Activated CD8-positive, alpha-beta memory T cell treated with anti-CD3 and anti-CD28 coated beads for 24 hours (primary cell): Measurements from ENCODE around the gene POU2F1.
"Not testable (repeated sequence)": the region's sequence is repeated elsewhere in the genome, so short reads cannot be mapped to it uniquely, and the experiment has no call there.

Experiments
- DNase-seq: peaks from one replicate; pipeline ENCODE4 v3.0.0-alpha.2; 2020

Gene POU2F1

DNA sequence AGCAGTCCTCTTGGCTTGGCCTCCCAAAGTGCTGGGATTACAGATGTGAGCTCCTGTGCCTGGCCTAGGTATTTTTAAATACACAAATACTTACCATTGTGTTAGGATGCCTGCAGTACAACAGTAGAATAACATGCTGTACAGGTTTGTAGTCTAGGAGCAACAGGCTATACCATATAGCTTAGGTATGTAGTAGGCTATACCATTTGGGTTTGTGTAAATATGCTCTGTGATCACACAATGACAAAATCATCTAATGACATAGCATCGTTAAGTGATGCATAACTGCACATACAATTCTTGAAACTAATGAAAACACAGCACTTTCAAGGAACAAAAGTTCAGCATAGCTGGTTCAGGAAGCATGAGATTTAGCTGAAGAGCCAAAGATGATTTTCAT lies 12.7 kb downstream of the POU2F1 start:
- DNase-seq = no peak

DNA sequence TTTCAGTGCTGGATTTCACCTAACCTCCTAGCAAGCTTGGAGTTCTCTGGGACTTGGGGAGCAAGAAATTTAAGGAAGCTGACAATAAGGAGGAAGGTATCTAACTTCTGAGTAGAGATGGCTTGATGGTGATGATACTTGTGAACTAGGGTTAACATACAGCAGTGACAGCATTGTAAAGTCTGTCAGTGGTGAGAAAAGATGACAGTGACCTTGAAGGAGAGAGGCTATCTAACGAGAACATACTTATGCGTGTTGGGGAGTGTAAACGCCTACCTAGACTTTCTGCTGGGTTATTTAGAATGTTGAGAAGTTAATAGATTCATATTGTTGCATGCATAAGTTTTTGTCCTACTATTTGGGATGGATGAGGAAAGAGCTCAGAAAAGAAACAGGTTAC lies 16.3 kb downstream of the POU2F1 start:
- DNase-seq = no peak

DNA sequence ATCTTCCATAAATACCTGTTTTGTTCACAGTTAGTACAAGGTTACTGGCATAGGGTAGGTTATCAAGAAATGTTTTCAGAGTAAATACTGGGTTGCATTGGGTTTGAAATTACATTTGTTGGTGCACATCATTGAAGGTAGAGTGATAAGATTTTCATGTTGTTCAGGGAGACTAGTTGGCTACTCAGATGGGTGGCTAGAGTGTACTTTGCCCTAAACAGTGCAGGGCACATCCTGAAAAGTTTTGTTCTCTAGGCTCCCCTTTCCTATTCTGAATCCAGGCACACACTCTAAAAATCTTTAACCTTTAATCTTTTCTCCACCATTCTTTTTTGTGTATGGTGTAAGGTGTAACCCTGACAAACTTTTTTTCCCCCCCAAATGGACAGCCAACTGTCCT lies 18.0 kb downstream of the POU2F1 start:
- no peak for DNase-seq

DNA sequence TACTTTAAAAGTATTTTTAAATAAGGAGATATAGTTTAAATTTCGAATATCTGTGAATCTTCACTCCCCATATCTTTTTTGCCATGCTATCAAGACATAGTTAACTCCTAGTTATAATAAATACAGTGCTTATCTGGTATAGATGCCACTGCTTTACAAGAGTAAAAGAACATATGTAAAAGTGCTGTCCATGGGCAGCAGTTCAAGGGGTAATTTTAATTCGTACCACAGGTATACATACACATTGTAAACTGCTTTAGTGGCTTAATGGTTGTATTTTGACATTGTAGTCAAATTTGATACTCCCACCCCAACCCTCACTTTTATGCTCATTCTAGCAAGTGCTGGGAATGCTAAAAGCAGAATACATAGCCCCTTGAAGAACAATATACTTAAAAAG lies 18.6 kb downstream of the POU2F1 start:
- no peak for DNase-seq

DNA sequence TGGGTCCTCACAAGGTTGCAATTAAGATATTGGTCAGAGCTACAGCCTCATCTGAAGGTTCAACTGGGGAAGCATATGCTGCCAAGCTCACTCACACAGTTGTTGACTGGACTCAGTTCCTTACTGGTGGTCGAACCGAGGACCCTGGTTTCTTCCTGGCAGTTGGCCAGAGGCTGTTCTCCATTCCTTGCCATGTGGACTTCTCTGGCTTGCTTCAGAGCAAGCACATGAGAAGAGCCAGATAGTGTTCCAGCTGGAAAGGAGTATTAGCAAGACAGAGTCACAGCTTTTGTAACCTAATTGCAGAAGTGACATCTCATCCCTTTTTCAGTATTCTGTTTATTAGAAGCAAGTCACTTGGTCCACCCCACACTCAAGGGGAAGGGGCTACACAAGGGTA lies 23.6 kb downstream of the POU2F1 start:
- DNase-seq = no peak

DNA sequence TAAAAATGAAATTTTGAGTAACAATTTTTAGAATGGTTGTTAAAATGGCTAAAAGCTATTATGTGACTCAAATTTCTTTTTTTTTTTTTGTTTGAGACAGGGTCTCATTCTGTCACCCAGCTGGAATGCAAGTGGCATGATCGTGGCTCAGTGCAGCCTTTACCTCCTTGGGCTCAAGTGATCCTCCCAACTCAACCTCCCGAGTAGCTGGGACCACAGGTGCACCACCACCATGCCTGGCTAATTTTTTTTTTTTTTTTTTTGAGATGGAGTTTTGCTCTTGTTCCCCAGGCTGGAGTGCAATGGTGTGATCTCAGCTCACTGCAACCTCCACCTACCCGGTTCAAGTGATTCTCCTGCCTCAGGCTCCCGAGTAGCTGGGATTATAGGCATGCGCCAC lies 24.5 kb downstream of the POU2F1 start:
- DNase-seq = not testable (repeated sequence)

DNA sequence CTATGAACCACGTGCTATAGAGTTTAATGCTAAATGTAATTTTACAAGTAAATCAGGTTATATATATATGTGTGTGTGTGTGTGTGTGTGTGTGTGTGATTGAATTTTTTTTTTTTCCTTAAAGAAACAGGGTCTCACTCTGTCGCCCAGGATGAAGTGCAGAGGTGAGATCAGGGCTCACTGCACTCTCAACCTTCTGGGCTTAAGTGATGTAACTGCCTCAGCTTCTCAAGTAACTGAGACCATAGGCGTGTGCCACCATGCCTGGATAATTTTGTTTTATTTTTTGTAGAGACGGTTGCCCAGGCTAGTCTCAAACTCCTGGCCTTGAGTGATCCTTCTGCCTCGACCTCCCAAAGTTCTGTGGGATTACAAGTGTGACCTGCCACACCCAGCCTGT lies 26.3 kb downstream of the POU2F1 start:
- DNase-seq = no peak

DNA sequence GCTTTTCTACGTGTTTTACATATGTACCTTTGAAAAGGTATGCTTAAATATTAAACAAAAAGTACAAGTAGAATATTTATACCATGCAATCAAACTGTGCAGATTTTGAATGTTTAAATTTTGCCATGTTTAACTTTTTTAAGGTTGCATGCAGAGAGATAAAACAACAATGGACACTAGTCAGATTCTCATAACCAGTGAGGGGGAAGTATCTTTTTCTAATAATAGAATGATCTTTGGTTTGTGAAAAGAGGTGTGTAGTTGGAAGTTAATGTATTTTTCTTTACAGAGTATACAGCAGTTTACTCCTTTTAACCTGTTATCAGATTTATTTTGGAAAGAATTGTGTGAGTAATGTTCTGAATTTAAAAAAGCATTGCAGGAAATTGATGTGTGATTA lies 27.1 kb downstream of the POU2F1 start:
- no peak for DNase-seq

DNA sequence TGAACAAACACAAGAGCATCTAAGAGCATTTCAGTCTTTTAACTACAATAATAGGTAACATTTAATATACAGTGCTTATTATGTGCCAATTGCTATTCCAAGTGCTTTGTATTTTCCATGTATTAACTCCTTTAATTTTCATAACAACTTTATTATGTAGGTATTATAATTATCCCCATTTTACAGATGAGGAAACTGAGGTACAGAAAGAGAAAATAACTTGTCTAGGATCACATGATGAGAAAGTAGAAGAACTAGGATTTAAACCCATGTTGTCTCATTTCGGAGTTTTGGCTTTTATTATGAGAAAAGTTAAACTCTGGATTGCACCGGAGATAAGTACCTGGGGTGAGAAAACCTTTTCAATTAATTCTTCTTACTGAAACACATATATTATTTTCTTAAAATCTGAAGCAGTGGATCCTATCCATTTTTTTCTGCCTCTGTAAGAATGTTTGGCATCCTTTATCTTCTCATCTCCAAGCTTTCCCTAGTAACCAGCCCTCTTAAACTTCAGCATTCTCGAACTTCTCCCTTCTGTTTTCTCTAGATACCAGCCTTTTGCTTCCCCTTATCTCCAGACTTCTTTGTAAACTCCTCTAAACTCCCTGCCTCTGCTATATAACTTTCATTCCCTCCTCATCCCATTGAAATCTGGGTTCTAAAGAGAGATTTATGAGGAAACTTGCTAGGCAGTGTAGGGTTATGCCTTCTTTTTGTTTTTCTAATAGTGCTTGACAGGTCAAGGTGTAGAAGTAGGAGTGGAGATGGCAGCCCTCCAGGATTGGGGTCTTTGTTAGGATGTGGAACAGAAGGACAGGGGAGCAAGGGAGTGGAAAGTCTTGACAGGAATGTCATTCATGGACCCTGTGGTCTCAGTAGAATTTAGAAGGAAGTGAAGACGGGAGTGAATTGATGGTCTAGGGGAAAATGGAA lies 28.3 kb downstream of the POU2F1 start:
- DNase-seq = no peak

DNA sequence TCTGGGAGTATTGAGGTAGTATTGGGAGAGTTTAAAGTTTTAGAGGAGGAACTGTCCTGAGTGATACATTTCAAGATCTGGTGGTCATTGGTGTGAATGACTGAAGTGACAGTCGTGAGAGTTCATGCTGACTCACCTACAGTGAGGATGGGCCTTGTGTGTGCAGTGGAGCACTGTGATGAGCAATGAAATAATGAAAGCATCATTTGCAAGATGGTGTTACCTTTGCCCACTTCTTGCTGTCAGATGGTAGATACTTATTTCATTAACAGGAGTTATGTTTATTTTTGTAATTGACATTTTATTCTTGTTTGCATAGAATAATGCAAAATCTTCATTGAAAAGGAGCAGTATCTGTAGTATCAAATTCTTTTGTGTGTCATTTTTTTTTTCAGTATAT lies 29.0 kb downstream of the POU2F1 start:
- no peak for DNase-seq

DNA sequence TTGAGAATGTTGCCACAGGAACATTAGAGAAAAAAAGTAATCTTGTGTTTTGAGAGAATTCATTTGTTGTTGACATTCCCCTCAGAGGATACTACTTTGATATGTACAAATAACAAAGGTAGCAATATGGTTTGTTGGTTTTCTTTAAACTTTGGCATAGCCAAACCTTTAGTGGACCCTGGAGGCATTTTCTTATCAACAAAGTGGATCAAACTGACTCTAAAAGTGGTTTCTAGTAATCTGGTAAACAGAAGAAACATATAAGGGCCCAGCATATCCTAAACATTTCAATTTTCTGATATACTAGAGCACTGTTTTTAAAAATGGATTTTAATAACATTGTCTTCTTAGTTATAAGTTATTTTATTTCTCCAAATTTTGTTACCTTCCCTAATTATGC lies 29.8 kb downstream of the POU2F1 start:
- DNase-seq = no peak

DNA sequence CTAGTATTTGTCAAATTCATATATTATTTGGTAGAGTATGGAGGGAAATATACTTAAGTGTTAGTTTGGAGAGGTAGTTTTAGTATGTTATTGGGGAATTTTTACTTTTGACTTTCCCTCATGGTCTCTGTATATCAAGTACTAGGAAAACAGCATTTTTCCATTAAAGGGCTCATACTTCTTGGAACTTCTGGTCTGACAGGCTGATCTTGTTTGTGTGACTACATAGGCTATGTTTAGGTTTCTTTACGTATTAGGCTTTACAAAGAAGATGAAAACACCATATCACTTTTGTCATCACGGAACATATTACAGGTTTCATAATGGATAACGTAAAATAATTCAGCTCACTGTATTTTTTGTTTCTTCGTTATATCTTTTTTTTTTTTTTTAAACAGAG lies 30.8 kb downstream of the POU2F1 start:
- no peak for DNase-seq

DNA sequence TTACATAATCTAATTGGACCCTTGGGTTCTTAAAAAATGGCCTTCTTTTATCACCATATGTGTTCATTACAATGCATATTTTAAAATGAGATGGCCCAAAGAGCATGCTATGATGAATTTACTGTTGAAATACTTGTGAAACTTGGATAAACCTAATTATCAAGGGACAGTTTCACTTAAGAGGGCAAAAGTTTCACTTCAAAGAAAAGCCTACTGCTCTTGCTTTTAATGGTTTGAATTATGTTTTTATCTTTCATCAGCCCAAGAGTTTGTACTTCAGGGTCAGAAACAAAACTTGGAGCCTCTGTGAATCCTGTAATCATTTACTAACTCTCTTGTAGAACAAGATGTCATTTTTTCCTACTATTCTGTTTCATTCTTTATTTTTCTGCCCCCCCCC lies 32.3 kb downstream of the POU2F1 start:
- no peak for DNase-seq

DNA sequence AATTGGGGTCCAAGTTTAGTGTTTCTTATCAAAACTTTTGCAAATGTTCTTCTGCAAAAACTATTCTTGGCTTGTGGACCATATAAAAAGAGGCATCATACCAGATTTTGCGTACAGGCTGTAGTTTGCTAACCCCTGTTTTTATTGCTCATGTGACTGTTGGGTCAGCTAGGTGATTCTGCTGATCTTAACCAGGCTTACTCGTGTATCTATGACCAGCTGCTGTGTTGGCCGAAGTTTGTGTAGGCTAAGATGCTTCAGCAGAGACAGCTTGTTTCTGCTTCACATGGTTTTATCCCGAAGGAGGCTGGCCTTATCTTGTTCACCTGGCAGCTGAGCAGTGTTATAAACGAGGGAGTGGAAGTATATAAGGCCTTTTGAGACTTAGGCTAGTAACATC lies 38.2 kb downstream of the POU2F1 start:
- no peak for DNase-seq

DNA sequence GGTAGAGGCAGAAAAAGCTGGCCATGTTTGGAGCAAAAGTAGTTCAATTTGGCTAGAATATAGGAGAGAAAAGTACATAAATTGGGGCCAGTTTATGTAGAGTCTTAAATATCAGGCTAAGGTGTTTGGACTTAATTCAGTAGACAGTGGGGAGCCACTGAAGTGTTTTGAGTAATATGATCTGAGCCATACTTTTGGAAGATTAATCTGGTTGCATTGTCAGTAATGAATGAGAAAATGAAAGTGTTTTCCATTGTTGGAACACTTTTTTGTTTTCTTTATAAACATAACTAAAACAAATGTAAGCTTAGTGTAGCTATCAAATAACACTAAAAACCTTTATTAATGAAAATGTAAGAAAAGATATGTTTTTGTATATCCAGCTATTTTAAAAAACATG lies 42.1 kb downstream of the POU2F1 start:
- DNase-seq = no peak

DNA sequence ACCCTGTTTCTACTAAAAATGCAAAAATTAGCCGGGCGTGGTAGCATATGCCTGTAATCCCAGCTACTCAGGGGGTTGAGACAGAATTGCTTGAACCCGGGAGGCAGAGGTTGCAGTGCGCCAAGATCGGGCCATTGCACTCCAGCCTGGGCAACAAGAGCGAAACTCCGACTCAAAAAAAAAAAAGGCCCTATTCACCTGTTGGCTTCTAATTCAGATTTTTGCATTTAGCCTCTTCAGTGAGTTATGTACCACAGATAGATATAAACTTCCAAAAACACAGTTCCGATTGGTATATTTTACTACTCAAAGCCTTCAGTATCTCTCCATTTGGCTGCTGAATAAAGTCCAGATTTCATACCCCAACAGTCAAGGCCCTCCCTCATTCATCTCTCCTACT lies 42.7 kb downstream of the POU2F1 start:
- DNase-seq = no peak

DNA sequence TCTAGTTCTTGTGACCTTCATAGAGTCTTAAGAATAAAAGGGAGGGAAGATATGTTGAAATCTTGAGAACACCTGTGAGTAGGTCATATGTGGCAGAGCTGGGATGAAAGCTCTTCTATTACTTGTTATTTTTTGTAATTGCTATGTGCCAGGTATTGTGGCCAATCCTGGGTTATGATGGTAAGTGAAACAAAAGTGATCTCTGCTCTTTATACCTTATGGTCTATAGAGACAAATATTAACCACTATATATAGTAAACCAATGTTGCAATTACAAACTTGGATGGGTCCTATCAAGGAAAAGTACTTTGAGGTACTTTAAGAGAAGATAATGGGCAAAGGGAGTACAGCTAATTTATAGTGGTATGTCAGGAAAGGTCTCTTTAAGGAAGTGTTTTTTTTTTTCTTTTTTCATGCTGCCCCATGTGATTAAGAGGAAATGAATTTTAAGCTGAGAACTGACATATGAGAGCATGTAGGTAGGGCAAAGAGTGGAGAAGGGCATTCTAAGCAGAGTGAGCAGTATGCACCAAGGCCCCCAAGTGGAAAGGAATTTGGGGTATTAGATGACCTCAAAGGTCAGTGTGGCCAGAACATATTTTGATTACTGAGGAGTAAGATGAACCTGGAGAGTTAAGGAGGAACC lies 43.3 kb downstream of the POU2F1 start:
- no peak for DNase-seq

DNA sequence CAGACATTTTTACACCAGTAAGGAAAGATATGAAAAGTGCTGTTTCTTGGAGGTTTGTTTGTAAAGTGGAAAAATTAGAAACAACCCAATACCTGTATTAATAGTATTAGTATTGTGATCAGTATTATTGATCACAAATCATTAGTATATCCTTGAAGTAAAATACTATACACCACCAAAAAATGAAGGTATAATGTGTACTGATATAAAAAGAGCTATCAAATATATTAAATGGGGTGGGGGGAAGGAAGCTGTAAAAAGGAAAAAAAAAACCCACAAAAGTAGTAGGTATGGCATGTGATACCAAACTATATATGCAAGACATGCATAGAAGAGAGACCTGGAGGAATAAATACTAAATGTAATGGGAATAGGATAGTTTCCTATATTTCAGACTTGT lies 46.3 kb downstream of the POU2F1 start:
- DNase-seq = no peak

DNA sequence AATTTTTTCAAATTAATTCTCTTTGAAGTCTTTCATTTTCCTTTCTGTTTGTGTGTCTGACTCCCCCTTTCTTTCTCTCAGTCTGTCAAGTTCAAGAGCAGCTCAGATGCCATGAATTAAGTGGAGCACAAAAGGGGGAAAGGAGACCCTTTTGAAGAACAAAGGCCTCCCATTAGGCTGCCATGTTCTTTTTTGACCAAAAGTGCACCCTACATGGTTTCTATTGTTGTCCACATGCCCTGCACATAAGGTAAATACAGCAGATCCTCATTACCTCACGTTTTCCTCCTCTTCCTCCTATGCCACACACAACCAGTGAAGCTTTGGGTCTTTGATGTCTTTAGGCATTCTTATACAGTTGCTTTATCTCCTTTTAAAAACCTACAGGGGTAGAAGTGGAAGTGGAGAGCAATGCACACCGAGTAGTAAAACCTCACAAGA lies 47.7 kb downstream of the POU2F1 start:
- no peak for DNase-seq

DNA sequence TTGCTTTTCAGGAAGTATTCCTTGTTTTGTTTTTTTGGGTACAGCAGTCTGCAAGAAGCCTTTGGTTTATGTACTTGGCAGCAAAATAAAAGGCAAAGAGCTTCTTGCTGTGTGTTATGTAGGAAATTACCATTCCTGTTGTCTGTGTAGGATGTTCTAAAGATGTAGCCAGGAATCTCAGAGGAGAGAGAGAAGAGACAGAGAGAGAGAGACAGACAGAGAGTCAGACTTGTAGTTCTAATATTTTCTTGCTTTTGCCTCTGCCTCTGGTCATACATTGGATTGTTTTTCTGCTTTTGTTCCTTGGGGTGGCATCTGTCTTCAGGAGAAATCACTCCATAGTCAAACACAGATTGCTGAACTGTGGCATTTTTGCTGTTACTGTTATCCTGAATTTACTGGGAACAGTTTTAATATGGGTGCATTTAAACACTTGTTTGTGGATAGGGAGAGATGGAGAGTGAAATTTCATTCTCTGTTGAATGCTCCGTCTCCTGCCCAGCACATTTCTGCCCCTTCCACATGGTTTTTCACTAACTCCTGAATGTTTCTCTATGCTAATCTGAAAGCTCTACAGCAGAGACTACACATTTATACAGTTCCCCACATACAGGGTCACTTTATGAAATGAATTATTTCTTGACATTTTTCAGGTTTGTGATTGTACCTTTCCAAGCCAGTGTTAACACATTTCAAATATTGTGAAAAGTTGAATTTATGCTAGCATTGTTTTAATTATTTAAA lies 49.8 kb downstream of the POU2F1 start:
- no peak for DNase-seq

DNA sequence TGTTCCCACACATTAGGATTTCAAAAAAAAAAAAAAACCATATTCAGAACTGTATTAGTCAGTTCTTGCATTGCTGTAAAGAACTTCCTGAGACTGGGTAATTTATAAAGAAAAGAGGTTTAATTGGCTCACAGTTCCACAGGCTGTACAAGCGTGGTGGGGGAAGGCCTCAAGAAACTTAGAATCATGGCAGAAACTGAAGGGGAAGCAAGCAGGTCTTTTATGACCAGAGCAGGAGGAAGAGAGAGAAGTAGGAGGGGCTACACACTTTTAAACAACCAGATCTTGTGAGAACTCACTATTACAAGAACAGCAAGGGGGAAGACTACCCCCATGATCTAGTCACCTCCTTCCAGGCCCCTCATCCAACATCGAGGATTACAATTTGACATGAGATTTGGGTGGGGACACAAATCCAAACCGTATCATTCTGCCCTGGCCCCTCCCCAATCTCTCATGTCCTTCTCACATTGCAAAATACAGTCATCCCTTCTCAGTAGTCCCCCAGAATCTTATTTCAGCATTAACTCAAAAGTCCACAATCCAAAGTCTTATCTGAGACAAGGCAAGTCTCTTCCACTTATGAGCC lies 51.8 kb downstream of the POU2F1 start:
- DNase-seq = no peak

DNA sequence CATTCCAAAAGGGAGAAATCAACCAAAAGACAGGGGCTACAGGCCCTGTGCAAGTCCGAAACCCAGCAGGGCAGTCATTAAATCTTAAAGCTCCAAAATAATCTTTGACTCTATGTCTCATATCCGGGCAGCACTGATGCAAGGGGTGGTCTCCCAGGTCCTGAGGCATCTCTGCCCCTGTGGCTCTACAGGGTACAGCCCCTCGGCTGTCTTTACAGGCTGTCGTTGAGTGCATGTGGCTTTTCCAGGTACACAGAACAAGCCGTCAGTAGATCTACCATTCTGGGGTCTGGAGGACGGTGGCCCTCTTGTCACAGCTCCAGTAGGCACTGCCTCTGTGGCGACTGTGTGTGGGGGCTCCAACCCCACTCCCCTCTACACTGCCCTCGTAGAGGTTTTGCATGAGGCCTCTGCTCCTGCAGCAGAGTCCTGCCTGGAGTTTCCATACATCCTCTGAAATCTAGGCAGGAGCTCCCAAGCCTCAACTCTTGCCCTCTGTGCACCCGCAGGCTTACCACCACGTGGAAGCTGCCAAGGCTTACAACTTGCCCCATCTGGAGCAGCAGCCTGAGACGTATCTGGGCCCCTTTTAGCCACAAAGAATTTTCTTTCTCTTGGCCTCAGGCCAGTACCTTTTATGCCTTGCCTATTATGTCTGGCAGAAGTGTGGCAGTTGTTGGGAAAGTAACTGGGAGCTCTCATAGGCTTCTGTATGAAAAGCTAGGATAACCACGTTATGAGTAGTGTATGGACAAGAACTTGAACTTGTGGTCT lies 52.5 kb downstream of the POU2F1 start:
- DNase-seq = no peak

DNA sequence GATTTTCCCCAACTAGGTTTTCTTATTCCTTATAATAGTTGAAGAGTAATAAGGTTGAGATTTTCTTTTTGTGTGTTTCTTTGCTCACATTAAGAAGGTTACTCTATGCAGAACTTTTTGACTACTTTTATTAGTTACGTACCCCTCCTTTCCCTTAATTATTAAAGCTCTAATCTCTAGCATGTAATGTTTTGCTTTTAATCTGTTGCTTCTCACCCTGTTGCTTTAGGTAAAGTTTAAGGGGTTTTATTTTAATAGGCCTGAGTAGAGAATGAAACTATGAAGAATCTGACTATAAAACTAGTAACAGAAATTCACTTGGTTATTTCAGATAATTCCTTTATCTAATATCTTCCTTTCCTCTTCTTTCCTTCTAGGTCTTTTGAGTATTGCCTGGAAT lies 53.4 kb downstream of the POU2F1 start:
- DNase-seq = no peak
